GM19324 (cell line): ENCODE measurements around the gene IL17C.
"Not testable (repeated sequence)": the region's sequence is repeated elsewhere in the genome, so short reads cannot be mapped to it uniquely, and the experiment has no call there.

ENCODE experiments used
- ATAC-seq: cut with Tn5 transposase; IDR thresholded peaks from one replicate; pipeline ENCODE4 v1.9.1; 2021; ENCODE audit warnings: mild to moderate bottlenecking, moderate library complexity; ENCODE audit not compliant: unreplicated experiment, low FRiP score

IL17C gene

GRCh38 chr16:88608076-88608475 lies 30.3 kb upstream of the IL17C start:
- ATAC-seq: no peak

GRCh38 chr16:88609426-88609825 lies 28.9 kb upstream of the IL17C start:
- ATAC-seq: not testable (repeated sequence)

- ATAC-seq: no peak
Observed at GRCh38 chr16:88610080-88610479, 28.3 kb upstream of the IL17C start.

GRCh38 chr16:88610909-88611812 lies 27.2 kb upstream of the IL17C start:
- ATAC-seq: no peak

- no peak for ATAC-seq
Observed at GRCh38 chr16:88613293-88613692, 25.1 kb upstream of the IL17C start.

GRCh38 chr16:88613911-88614817 lies 24.2 kb upstream of the IL17C start:
- no peak for ATAC-seq

- no peak for ATAC-seq
Observed at GRCh38 chr16:88614818-88615580, 23.4 kb upstream of the IL17C start.

- ATAC-seq: no peak
Observed at GRCh38 chr16:88616320-88616719, 22.1 kb upstream of the IL17C start.

GRCh38 chr16:88616736-88617135 lies 21.6 kb upstream of the IL17C start:
- no peak for ATAC-seq

GRCh38 chr16:88617268-88618031 lies 20.9 kb upstream of the IL17C start:
- no peak for ATAC-seq

- no peak for ATAC-seq
Observed at GRCh38 chr16:88618182-88618955, 20.0 kb upstream of the IL17C start.

GRCh38 chr16:88618956-88619667 lies 19.3 kb upstream of the IL17C start:
- ATAC-seq: no peak

- no peak for ATAC-seq
Observed at GRCh38 chr16:88619859-88620815, 18.2 kb upstream of the IL17C start.

GRCh38 chr16:88622125-88622524 lies 16.2 kb upstream of the IL17C start:
- ATAC-seq: no peak

GRCh38 chr16:88622866-88623265 lies 15.5 kb upstream of the IL17C start:
- ATAC-seq: no peak

GRCh38 chr16:88623858-88624257 lies 14.5 kb upstream of the IL17C start:
- ATAC-seq: no peak

- no peak for ATAC-seq
Observed at GRCh38 chr16:88624481-88624880, 13.9 kb upstream of the IL17C start.
